ENCODE data around the gene KIAA1328. TPM values are rescaled to one million over a fixed set of nuclear protein-coding genes. Genes with fewer than 3 reads are reported as not detected.

Gene KIAA1328
- polyA plus RNA-seq, 1 of the 3 experiments (the other 2 are of a cell fraction), result 2.6 TPM

DNA sequence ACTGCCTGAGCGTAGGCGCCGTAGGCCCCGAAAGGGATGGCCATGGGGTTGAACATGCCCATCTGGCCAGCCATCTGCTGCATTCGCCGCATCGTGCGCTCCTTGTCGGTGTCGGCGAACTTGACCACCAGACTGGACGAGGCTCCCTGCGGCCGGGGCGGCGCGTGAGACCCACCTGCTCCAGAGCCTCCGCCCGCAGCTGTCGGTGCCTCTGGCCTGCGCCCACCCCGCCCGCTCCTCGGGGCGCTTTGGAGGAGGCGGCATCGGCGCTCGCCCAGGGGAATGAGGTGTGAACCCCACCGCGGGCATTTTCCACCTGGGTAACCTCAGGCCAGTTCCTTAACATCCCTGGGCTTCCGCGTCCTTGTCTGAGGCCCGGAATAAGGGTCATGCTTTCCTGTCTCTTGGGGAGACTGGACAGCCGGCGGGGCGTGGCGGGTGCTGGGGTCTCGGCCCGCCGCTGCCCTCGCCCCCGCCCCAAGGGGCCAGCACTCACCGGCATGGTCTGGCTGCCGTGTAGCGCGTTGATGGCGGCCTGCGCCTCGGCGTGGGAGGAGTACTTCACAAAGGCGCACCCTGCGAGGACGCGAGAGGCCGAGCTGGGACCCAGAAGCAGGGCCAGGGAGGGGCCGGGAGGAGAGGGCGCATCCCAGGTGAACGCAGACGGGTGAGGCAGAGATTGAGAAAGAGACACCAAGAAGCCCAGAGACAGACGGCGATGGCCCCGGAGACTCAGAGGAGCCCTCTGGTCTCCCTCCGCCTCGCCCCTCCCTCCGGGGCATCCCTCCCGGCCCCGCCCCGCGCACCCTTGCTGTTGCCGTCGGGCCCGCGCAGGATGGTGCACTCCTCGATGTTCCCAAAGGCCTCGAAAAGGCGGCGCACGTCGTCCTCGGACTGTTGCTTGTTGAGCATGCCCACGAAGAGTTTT lies 445.6 kb downstream of the KIAA1328 start:
- ChIA-PET CTCF (no interaction called here), POLR2A (no interaction called here)
- Histone ChIP-seq H3K27ac (ENCODE audit: low read depth in 2 of 2, low read length in 1 of 2) (no peak overlapping the region), H3K9ac (no peak overlapping the region), H3K4me2 (no peak overlapping the region), H3K27me3 (ENCODE audit: insufficient read depth) (no peaks in the 10 kb centered on the region), H3K4me3 (ENCODE audit: low read depth in 2 of 2, low read length in 1 of 2) (no peak overlapping the region), H3F3A (replicated peaks; ENCODE audit: insufficient read depth) (no peaks in the 10 kb centered on the region), H3K9me3 (no peaks in the 10 kb centered on the region), H3K4me1 (ENCODE audit: control insufficient read depth in 1 of 2, insufficient read depth in 2 of 2, low read depth in 1 of 2, low read length in 1 of 2) (no peaks in the 10 kb centered on the region; a peak in 1 of 4 replicates), H4K20me1 (ENCODE audit: insufficient read depth) (no peaks in the 10 kb centered on the region), H2AFZ (ENCODE audit: low read depth) (no peak overlapping the region), H3K36me3 (replicated peaks in 1 of 2; ENCODE audit: control insufficient read depth in 1 of 2, insufficient read depth in 2 of 2, low read length in 1 of 2) (no peaks in the 10 kb centered on the region), H3K79me2 (ENCODE audit: insufficient read depth) (no peaks in the 10 kb centered on the region), H3K9me2 (no peaks in the 10 kb centered on the region)
- TF ChIP-seq EP300 (IDR thresholded peaks at IDR 0.05; ENCODE audit: borderline replicate concordance in 1 of 2, low read depth in 1 of 2, low read length in 1 of 2) (no peak), FOXJ3 (CRISPR knock-in tag; IDR thresholded peaks at IDR 0.05) (no peak), RXRA (IDR thresholded peaks at IDR 0.05; ENCODE audit: borderline replicate concordance, low read depth) (no peak), TAF1 (IDR thresholded peaks at IDR 0.05; ENCODE audit: borderline replicate concordance, low read depth, low read length) (no peak), CHD2 (IDR thresholded peaks at IDR 0.05; ENCODE audit: low read length, partially characterized antibody) (no peak)
- no peak for DNase-seq
- WGBS (ENCODE audit: low lambda C conversion rate), result 88% methylated on average over 44 of the region's 82 CpGs

GRCh38 chr18:37275237-37275741 lies 446.4 kb downstream of the KIAA1328 start:
- no peaks in the 10 kb centered on the region for H3K9me2 ChIP-seq
- H3K9me3 ChIP-seq, result no peaks in the 10 kb centered on the region
- H3K27me3 ChIP-seq (ENCODE audit: insufficient read depth), result no peaks in the 10 kb centered on the region
- H3K4me1 ChIP-seq (ENCODE audit: control insufficient read depth in 1 of 2, insufficient read depth in 2 of 2, low read depth in 1 of 2, low read length in 1 of 2), result no peaks in the 10 kb centered on the region; a peak in 1 of 4 replicates
- H3K27ac ChIP-seq (ENCODE audit: low read depth in 2 of 2, low read length in 1 of 2), result no peak overlapping the region
- no peaks in the 10 kb centered on the region for H3K36me3 ChIP-seq (replicated peaks in 1 of 2; ENCODE audit: control insufficient read depth in 1 of 2, insufficient read depth in 2 of 2, low read length in 1 of 2)
- no peak overlapping the region for H3K9ac ChIP-seq
- H2AFZ ChIP-seq (ENCODE audit: low read depth), result no peak overlapping the region
- no peaks in the 10 kb centered on the region for H4K20me1 ChIP-seq (ENCODE audit: insufficient read depth)
- POLR2A ChIA-PET, result no interaction called here
- 88% methylated on average over 21 of the region's 32 CpGs for WGBS (ENCODE audit: low lambda C conversion rate)
- H3K79me2 ChIP-seq (ENCODE audit: insufficient read depth), result no peaks in the 10 kb centered on the region
- H3F3A ChIP-seq (replicated peaks; ENCODE audit: insufficient read depth), result no peaks in the 10 kb centered on the region
- no peak for TF ChIP-seq RXRA (IDR thresholded peaks at IDR 0.05; ENCODE audit: borderline replicate concordance, low read depth)
- TF ChIP-seq, protein P1, sequence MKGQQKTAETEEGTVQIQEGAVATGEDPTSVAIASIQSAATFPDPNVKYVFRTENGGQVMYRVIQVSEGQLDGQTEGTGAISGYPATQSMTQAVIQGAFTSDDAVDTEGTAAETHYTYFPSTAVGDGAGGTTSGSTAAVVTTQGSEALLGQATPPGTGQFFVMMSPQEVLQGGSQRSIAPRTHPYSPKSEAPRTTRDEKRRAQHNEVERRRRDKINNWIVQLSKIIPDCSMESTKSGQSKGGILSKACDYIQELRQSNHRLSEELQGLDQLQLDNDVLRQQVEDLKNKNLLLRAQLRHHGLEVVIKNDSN (IDR thresholded peaks at IDR 0.05; ENCODE audit: borderline replicate concordance, low read depth), result no peak
- TF ChIP-seq RAD21 (IDR thresholded peaks at IDR 0.05; ENCODE audit: low read length), result no peak
- no peak for TF ChIP-seq SIN3A (IDR thresholded peaks at IDR 0.05; ENCODE audit: borderline replicate concordance, low read depth, low read length)
- DNase-seq, result no peak
- H3K4me3 ChIP-seq (ENCODE audit: low read depth in 2 of 2, low read length in 1 of 2), result no peak overlapping the region
- CTCF ChIA-PET, result interaction anchor here (1.2 kb wide), 1 partner anchor 47 kb away, joined by 3 read pairs; no protein-coding TSS in a partner anchor
- H3K4me2 ChIP-seq, result no peak overlapping the region

Data from SK-N-SH (cell line).